ENCODE data around the gene LRP10.
"Not testable (repeated sequence)": the region's sequence is repeated elsewhere in the genome, so short reads cannot be mapped to it uniquely, and the experiment has no call there.

DNA sequence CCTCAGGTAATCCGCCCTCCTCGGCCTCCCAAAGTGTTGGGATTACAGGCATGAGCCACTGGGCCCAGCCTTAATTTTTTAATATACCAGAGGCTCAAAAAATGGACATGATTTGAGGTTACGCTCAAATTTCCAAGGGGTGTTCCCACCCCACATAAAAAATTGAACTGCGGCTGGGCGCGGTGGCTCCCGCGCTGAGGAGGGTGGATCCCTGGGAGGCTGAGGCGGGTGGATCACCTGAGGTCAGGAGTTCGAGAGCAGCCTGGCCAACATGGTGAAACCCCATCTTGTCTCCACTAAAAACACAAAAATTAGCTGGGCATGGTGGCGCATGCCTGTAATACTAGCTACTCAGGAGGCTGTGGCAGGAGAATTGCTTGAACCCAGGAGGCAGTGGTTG, 17.2 kb upstream of the LRP10 start:
- TF ChIP-seq, protein P1, sequence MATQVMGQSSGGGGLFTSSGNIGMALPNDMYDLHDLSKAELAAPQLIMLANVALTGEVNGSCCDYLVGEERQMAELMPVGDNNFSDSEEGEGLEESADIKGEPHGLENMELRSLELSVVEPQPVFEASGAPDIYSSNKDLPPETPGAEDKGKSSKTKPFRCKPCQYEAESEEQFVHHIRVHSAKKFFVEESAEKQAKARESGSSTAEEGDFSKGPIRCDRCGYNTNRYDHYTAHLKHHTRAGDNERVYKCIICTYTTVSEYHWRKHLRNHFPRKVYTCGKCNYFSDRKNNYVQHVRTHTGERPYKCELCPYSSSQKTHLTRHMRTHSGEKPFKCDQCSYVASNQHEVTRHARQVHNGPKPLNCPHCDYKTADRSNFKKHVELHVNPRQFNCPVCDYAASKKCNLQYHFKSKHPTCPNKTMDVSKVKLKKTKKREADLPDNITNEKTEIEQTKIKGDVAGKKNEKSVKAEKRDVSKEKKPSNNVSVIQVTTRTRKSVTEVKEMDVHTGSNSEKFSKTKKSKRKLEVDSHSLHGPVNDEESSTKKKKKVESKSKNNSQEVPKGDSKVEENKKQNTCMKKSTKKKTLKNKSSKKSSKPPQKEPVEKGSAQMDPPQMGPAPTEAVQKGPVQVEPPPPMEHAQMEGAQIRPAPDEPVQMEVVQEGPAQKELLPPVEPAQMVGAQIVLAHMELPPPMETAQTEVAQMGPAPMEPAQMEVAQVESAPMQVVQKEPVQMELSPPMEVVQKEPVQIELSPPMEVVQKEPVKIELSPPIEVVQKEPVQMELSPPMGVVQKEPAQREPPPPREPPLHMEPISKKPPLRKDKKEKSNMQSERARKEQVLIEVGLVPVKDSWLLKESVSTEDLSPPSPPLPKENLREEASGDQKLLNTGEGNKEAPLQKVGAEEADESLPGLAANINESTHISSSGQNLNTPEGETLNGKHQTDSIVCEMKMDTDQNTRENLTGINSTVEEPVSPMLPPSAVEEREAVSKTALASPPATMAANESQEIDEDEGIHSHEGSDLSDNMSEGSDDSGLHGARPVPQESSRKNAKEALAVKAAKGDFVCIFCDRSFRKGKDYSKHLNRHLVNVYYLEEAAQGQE (IDR thresholded peaks at IDR 0.05; ENCODE audit: low read depth), result not testable (repeated sequence)
- TF ChIP-seq POLR2A (IDR thresholded peaks at IDR 0.05; ENCODE audit: borderline replicate concordance, extremely low read depth, insufficient read depth, insufficient read length); EGR1 (IDR thresholded peaks at IDR 0.05; ENCODE audit: low read depth); SRF (IDR thresholded peaks at IDR 0.05; ENCODE audit: low read depth); YY1 (IDR thresholded peaks at IDR 0.05; ENCODE audit: extremely low read depth, insufficient replicate concordance, low read depth, low read length); EZH2phosphoT487 (IDR thresholded peaks at IDR 0.05; ENCODE audit: borderline replicate concordance); EZH2 (IDR thresholded peaks at IDR 0.05); ZNF274 (IDR thresholded peaks at IDR 0.05; ENCODE audit: low read depth, low read length); RAD21 (IDR thresholded peaks at IDR 0.05; ENCODE audit: low read depth); POLR2AphosphoS5 (IDR thresholded peaks at IDR 0.05; ENCODE audit: low read depth, low read length): not testable (repeated sequence)
- TF ChIP-seq, protein P2, sequence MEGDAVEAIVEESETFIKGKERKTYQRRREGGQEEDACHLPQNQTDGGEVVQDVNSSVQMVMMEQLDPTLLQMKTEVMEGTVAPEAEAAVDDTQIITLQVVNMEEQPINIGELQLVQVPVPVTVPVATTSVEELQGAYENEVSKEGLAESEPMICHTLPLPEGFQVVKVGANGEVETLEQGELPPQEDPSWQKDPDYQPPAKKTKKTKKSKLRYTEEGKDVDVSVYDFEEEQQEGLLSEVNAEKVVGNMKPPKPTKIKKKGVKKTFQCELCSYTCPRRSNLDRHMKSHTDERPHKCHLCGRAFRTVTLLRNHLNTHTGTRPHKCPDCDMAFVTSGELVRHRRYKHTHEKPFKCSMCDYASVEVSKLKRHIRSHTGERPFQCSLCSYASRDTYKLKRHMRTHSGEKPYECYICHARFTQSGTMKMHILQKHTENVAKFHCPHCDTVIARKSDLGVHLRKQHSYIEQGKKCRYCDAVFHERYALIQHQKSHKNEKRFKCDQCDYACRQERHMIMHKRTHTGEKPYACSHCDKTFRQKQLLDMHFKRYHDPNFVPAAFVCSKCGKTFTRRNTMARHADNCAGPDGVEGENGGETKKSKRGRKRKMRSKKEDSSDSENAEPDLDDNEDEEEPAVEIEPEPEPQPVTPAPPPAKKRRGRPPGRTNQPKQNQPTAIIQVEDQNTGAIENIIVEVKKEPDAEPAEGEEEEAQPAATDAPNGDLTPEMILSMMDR (IDR thresholded peaks at IDR 0.05 in 2 of 3, conservative IDR thresholded peaks at IDR 0.05 in 1 of 3; ENCODE audit: borderline replicate concordance in 1 of 3, insufficient read depth in 1 of 3, low read depth in 2 of 3, low read length in 2 of 3), result not testable (repeated sequence)
- TF ChIP-seq, protein P3, sequence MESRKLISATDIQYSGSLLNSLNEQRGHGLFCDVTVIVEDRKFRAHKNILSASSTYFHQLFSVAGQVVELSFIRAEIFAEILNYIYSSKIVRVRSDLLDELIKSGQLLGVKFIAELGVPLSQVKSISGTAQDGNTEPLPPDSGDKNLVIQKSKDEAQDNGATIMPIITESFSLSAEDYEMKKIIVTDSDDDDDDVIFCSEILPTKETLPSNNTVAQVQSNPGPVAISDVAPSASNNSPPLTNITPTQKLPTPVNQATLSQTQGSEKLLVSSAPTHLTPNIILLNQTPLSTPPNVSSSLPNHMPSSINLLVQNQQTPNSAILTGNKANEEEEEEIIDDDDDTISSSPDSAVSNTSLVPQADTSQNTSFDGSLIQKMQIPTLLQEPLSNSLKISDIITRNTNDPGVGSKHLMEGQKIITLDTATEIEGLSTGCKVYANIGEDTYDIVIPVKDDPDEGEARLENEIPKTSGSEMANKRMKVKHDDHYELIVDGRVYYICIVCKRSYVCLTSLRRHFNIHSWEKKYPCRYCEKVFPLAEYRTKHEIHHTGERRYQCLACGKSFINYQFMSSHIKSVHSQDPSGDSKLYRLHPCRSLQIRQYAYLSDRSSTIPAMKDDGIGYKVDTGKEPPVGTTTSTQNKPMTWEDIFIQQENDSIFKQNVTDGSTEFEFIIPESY (IDR thresholded peaks at IDR 0.05; ENCODE audit: extremely low read depth, insufficient replicate concordance, low read length), result not testable (repeated sequence)
